Esophagus muscularis mucosa (tissue), 4 donors: ENCODE data around the gene TMSB10. TPM values are rescaled to one million over a fixed set of nuclear protein-coding genes. Genes with fewer than 3 reads are reported as not detected.

Experiments used
- DNase-seq: peaks from one replicate; pipeline ENCODE4 v3.0.0-alpha.2; 2017; ENCODE audit errors: extremely low spot score
- H3K27ac ChIP-seq, 4 donors: fragments of 200-600 bp; sonication (generic); replicated peaks in 1 of 4; 1 replicate in 3 of 4; 2 replicates in 1 of 4; pipeline ENCODE4 v1.5.1; 2016 to 2019; ENCODE audit warnings: mild to moderate bottlenecking in 1 of 4
- H3K27me3 ChIP-seq, 4 donors: fragments of 200-600 bp; sonication (generic); one replicate each; pipeline versions ENCODE4 v1.5.1 to v1.6.0; 2016 to 2019
- H3K36me3 ChIP-seq, 4 donors: fragments of 200-600 bp; sonication (generic); one replicate each; pipeline ENCODE4 v1.5.1; 2016 to 2019
- H3K4me1 ChIP-seq, 4 donors: fragments of 200-600 bp; sonication (generic); one replicate each; pipeline ENCODE4 v1.5.1; 2016 to 2019
- H3K4me3 ChIP-seq, 4 donors: fragments of 200-600 bp; sonication (generic); 1 replicate in 2 of 4; 2 replicates in 2 of 4; pipeline ENCODE4 v1.5.1; 2016 to 2019; ENCODE audit warnings: mild to moderate bottlenecking in 4 of 4, moderate library complexity in 1 of 4
- H3K9me3 ChIP-seq, 4 donors: fragments of 200-600 bp; sonication (generic); 1 replicate in 3 of 4; 2 replicates in 1 of 4; pipeline ENCODE4 v1.5.1; 2016 to 2019
- EP300 ChIP-seq: sonication (generic); formaldehyde crosslinking; IDR thresholded peaks from one replicate; pipeline ENCODE4 v1.6.1; 2017; ENCODE audit warnings: antibody characterized with exemption
- POLR2A ChIP-seq: fragments of 450-650 bp; IDR thresholded peaks from one replicate; pipeline ENCODE4 v1.6.1; 2017; ENCODE audit warnings: antibody characterized with exemption, moderate library complexity, mild to moderate bottlenecking, low read depth
- POLR2AphosphoS5 ChIP-seq, 2 donors: sonication (generic); formaldehyde crosslinking; IDR thresholded peaks; one replicate each; pipeline ENCODE4 v1.6.1; 2017; ENCODE audit warnings: antibody characterized with exemption in 2 of 2
- WGBS: methylation state at CpG from one replicate; pipeline ENCODE4 v1.1.5; 2018; 5-methylcytosine and 5-hydroxymethylcytosine counted together
- intact Hi-C: fragments of 100-400 bp; cut with DNase I; formaldehyde crosslinking; loops from one replicate; pipeline ENCODE4 v1.15.1; 2023
- total RNA-seq, 4 donors: library from RNA; depleted of rRNA; stranded (reverse); fragments of >200 nt; gene quantifications; one replicate each; pipeline versions ENCODE4 v1.1.0 to v1.2.1, GENCODE V29; 2016
- TF ChIP-seq, protein P1 (sequence below), 3 experiments: fragments of 200-600 bp in 2 of 3; fragments of 450-650 bp in 1 of 3; sonication (generic) in 2 of 3; IDR thresholded peaks; one replicate each; pipeline ENCODE4 v1.5.1; 2017 to 2019; ENCODE audit warnings: antibody characterized with exemption in 3 of 3, mild to moderate bottlenecking in 2 of 3, moderate library complexity in 1 of 3

TMSB10 gene
- total RNA-seq, 4 donors from 2014 or later, result 1,300 to 2,755 (median 1,711) TPM

DNA sequence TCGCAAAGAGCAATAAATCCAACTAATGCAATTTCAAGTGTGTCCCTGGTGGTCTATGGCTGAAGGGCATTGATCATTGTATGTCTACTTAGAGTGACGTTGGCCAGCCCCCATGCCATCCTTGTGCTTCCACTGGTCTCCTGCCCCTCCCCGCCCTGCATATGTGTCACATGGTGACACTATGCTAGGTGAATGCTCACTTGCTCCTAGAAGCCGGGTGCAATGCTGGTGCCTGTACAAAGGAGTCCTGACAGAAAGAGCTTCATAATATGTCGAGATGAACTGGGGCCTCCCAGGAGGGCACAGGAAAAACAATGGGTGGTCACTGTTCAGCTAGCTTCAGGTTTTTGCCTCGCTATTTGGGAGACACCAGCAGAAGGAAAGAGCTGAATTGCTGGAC, 18.7 kb upstream of the TMSB10 start:
- WGBS, result 93% methylated on average over 6 of the region's 6 CpGs
- no peak for DNase-seq
- Histone ChIP-seq H3K4me3 (no peak overlapping the region), H3K27ac (no peak overlapping the region), H3K27me3 (peaks cover 0 to 22% (median 0%) of the 10 kb centered on the region in 4 donors), H3K4me1 (peaks cover 0 to 15% (median 11%) of the 10 kb centered on the region in 4 donors), H3K36me3 (no peaks in the 10 kb centered on the region), H3K9me3 (no peaks in the 10 kb centered on the region)
- TF ChIP-seq EP300 (no peak), POLR2A (no peak), POLR2AphosphoS5 (IDR thresholded peaks at IDR 0.05) (no peak)
- TF ChIP-seq, protein P1, sequence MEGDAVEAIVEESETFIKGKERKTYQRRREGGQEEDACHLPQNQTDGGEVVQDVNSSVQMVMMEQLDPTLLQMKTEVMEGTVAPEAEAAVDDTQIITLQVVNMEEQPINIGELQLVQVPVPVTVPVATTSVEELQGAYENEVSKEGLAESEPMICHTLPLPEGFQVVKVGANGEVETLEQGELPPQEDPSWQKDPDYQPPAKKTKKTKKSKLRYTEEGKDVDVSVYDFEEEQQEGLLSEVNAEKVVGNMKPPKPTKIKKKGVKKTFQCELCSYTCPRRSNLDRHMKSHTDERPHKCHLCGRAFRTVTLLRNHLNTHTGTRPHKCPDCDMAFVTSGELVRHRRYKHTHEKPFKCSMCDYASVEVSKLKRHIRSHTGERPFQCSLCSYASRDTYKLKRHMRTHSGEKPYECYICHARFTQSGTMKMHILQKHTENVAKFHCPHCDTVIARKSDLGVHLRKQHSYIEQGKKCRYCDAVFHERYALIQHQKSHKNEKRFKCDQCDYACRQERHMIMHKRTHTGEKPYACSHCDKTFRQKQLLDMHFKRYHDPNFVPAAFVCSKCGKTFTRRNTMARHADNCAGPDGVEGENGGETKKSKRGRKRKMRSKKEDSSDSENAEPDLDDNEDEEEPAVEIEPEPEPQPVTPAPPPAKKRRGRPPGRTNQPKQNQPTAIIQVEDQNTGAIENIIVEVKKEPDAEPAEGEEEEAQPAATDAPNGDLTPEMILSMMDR (IDR thresholded peaks at IDR 0.05), result no peak
- intact Hi-C loops, result no loop called here

- 49% methylated on average over 6 of the region's 6 CpGs for WGBS
- peaks cover 0 to 7% (median 0%) of the 10 kb centered on the region in 4 donors for H3K27me3 ChIP-seq
- no peaks in the 10 kb centered on the region for H3K9me3 ChIP-seq
- no peaks in the 10 kb centered on the region for H3K36me3 ChIP-seq
- peaks cover 0 to 8% (median 7%) of the 10 kb centered on the region in 4 donors for H3K4me1 ChIP-seq
- H3K27ac ChIP-seq, result peak overlapping the region; percentile 26 to 50 (median 41)
- peak overlapping the region; percentile 18 to 40 (median 26) for H3K4me3 ChIP-seq
- TF ChIP-seq, protein P1 (IDR thresholded peaks at IDR 0.05), result no peak
- no peak for TF ChIP-seq POLR2A
- TF ChIP-seq EP300, result no peak
- no peak for DNase-seq
- intact Hi-C loops, result no loop called here
Measured at GRCh38 chr2:84888401-84889276, 16.8 kb upstream of the TMSB10 start.

DNA sequence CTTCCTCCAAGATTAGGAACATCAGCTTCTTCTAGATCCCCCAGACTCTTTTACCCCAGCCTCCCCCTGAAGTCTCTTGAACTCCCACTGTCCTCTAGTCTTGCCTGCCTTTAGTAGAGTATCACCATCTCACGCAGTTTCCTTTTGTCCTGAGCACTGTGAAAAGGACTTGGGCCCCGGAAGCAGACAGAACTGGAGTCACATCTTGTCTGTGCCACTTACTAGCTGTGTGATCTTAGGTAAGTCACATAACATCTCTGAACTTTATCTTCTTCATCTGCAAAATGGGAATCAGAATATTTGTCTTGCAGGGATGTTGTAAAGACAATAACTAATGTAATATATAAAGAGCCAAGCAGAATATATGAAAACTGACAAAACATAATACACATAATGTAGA, 16.1 kb upstream of the TMSB10 start:
- no peak for DNase-seq
- H3K9me3 ChIP-seq, result no peaks in the 10 kb centered on the region
- peaks cover 0 to under 1% (median 0%) of the 10 kb centered on the region in 4 donors for H3K27me3 ChIP-seq
- 90% methylated on average over 2 of the region's 2 CpGs for whole genome bisulfite sequencing
- intact Hi-C loops, result no loop called here
- peak overlapping the region in 3 of 4 donors; percentile 26 to 50 (median 42) for H3K27ac ChIP-seq
- H3K4me1 ChIP-seq, result peaks cover 0 to 8% (median 7%) of the 10 kb centered on the region in 4 donors
- peak overlapping the region in 2 of 4 donors; percentile 22 to 29 for H3K4me3 ChIP-seq
- no peak for TF ChIP-seq POLR2AphosphoS5 (IDR thresholded peaks at IDR 0.05)
- no peak for TF ChIP-seq EP300
- TF ChIP-seq, protein P1 (IDR thresholded peaks at IDR 0.05), result no peak
- no peak for TF ChIP-seq POLR2A
- no peaks in the 10 kb centered on the region for H3K36me3 ChIP-seq

GRCh38 chr2:84891355-84892010, 14.0 kb upstream of the TMSB10 start:
- WGBS, result 83% methylated on average over 12 of the region's 12 CpGs
- DNase-seq, result no peak
- no peaks in the 10 kb centered on the region for H3K36me3 ChIP-seq
- no peak for TF ChIP-seq POLR2A
- TF ChIP-seq, protein P1 (IDR thresholded peaks at IDR 0.05), result no peak
- TF ChIP-seq EP300, result no peak
- TF ChIP-seq POLR2AphosphoS5 (IDR thresholded peaks at IDR 0.05), result no peak
- no peak overlapping the region for H3K27ac ChIP-seq
- peaks cover 2 to 19% (median 16%) of the 10 kb centered on the region in 4 donors for H3K4me1 ChIP-seq
- H3K27me3 ChIP-seq, result no peaks in the 10 kb centered on the region
- H3K4me3 ChIP-seq, result no peak overlapping the region
- intact Hi-C loops, result no loop called here
- H3K9me3 ChIP-seq, result no peaks in the 10 kb centered on the region
